Spinal cord (tissue), 10 donors: ENCODE results near the gene UBXN11. TPM values are rescaled to one million over a fixed set of nuclear protein-coding genes. Genes with fewer than 3 reads are reported as not detected.

Experiments used
- DNase-seq, 6 donors: peaks; one replicate each; pipeline versions ENCODE4 v3.0.0 to v3.0.0-alpha.2; 2013 to 2015; ENCODE audit warnings: low spot score in 6 of 6, low read depth in 4 of 6
- H3K27ac ChIP-seq: one replicate; pipeline ENCODE4 v1.5.1; 2013; ENCODE audit warnings: low read depth, low read length, control low read depth
- H3K27me3 ChIP-seq: one replicate; pipeline ENCODE4 v1.6.1; 2013; ENCODE audit warnings: low read length; ENCODE audit not compliant: control insufficient read depth, insufficient read depth
- H3K36me3 ChIP-seq: one replicate; pipeline ENCODE4 v1.6.1; 2013; ENCODE audit warnings: low read length; ENCODE audit not compliant: control insufficient read depth, insufficient read depth
- H3K4me1 ChIP-seq: one replicate; pipeline ENCODE4 v1.6.1; 2013; ENCODE audit warnings: low read length; ENCODE audit not compliant: control insufficient read depth, insufficient read depth
- H3K4me3 ChIP-seq: one replicate; pipeline ENCODE4 v1.5.1; 2013; ENCODE audit warnings: low read depth, low read length, control low read depth
- H3K9me3 ChIP-seq: one replicate; pipeline ENCODE4 v1.6.1; 2013; ENCODE audit warnings: low read length; ENCODE audit not compliant: control insufficient read depth, insufficient read depth
- WGBS: methylation state at CpG from one replicate; pipeline ENCODE4 v1.1.5; 2013; ENCODE audit warnings: missing lambda C conversion rate; ENCODE audit not compliant: insufficient coverage; 5-methylcytosine and 5-hydroxymethylcytosine counted together
- polyA plus RNA-seq, 2 donors: library from polyadenylated mRNA; unstranded; fragments of 120-200 nt; gene quantifications; one replicate each; pipeline ENCODE4 v1.2.1, GENCODE V29; 2013; ENCODE audit not compliant: insufficient read length in 2 of 2
- total RNA-seq, 2 donors: library from RNA; depleted of rRNA in 1 of 2; stranded (reverse); fragments of 120-200 nt in 1 of 2; fragments of >200 nt in 1 of 2; gene quantifications; one replicate each; pipeline versions ENCODE4 v1.2.3 to v1.2.4, GENCODE V29; 2013 to 2014
- donor health status: healthy.

Gene UBXN11
- total and polyA plus RNA-seq, 4 donors, result 7.5 to 39.1 (median 28.0) TPM

DNA sequence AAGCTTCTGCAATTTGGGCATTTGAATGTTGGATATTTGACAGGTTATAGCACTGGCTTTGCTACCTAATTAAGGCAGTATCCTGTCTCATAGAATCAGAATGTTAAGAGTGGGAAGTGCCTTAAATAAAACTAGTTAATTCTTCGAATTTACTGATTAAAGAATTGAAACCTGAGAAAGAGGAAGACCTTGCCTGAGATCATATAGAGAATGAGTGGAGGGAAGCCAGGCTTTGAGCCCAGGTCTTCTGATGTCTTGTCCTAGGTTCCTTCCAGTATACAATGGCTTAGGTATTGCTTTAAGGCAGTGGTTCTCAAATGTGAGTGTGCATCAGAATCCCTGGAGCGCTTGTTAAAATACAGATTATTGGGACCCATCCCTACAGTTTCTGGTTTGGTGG, 47.4 kb downstream of the UBXN11 start:
- H3K27me3 ChIP-seq, result no peaks in the 10 kb centered on the region
- no peaks in the 10 kb centered on the region for H3K4me1 ChIP-seq
- H3K36me3 ChIP-seq, result peaks cover 57% of the 10 kb centered on the region
- DNase-seq, result no peak
- WGBS, result 100% methylated on average over 1 of the region's 2 CpGs
- H3K9me3 ChIP-seq, result no peaks in the 10 kb centered on the region
- H3K4me3 ChIP-seq, result no peak overlapping the region
- H3K27ac ChIP-seq, result no peak overlapping the region

DNA sequence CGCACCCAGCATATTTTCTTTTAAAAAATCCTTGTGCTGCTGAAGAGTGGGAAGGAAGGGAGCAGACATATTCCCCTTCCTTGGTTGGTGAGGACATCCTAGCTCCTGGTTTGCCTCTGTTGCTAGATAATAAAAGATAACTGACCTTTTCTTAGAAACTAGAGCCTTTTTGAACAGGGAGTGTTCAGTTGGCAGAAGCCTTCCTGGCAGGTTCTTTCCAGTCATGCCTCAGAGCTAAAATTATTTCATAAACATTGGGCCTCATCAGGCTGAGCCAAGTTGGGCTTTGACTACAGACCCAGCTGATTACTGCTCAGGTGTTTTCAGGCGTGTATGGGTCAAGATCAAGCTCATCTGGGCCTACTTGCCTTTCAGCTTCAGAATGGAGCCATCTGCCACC, 49.2 kb downstream of the UBXN11 start:
- 93% methylated on average over 1 of the region's 2 CpGs for WGBS
- peaks cover 51% of the 10 kb centered on the region for H3K36me3 ChIP-seq
- no peaks in the 10 kb centered on the region for H3K9me3 ChIP-seq
- no peaks in the 10 kb centered on the region for H3K4me1 ChIP-seq
- no peak overlapping the region for H3K27ac ChIP-seq
- H3K27me3 ChIP-seq, result no peaks in the 10 kb centered on the region
- no peak for DNase-seq
- no peak overlapping the region for H3K4me3 ChIP-seq

DNA sequence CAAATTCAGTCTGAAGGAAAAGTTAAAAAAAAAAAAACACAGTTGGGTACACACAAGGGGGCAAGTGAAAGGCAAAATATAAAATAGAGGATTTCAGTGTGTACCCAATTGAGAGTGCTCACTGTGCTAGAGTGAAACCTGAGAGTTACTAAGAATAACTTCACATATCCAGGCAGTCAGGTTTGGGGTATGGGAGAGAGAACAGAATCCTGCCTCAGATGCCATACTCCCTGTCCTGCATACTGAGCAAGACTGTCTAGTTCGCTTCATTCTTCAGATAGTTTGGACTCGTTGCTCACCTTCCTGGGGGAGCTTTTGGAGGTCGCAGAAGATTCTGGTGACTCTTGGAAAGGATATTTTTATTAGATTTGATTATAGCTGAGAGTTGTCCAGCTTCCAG, 52.0 kb downstream of the UBXN11 start:
- no peaks in the 10 kb centered on the region for H3K9me3 ChIP-seq
- DNase-seq, result no peak
- WGBS, result 80% methylated on average over 1 of the region's 3 CpGs
- no peaks in the 10 kb centered on the region for H3K27me3 ChIP-seq
- no peak overlapping the region for H3K4me3 ChIP-seq
- H3K36me3 ChIP-seq, result peaks cover 39% of the 10 kb centered on the region
- no peaks in the 10 kb centered on the region for H3K4me1 ChIP-seq
- no peak overlapping the region for H3K27ac ChIP-seq

DNA sequence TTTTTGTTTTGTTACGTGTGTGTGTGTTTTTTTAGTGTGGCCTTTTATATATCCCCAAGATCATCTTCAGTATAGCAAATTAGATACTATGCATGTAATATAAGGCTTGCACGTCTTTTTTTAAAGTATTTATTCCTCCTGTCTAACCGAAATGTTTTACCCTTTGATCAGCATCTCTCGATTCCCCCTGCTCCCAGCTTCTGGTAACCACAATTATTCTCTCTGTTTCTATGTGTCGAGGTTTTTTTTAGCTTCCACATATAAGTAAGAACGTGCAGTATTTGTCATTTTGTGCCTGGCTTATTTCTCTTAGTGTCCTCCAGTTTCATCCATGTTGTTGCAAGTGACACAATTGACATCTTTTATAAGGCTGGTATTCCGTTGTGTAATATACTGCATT, 53.7 kb downstream of the UBXN11 start:
- DNase-seq, result no peak
- Histone ChIP-seq H3K9me3 (no peaks in the 10 kb centered on the region), H3K4me1 (no peaks in the 10 kb centered on the region), H3K27me3 (no peaks in the 10 kb centered on the region), H3K27ac (no peak overlapping the region), H3K36me3 (peaks cover 27% of the 10 kb centered on the region), H3K4me3 (no peak overlapping the region)
- 94% methylated on average over 3 of the region's 7 CpGs for WGBS

DNA sequence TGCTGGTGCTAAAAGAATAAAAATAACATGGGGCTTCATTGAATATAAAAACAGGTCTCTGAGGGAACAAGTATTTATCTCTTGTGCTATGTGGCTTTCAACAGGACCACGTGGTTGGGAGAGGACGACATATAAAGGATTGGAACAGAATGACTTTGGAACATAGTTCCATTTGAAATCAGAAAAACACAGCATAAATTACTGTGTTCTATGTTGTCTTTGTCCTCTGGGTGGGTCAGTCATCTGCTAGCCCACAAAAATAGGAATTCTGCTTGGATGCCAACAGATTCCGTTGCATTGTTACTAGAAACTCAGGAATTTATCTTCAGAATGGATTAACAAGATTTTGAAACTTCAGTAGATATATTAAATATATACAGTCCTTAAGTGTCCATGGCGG, 66.5 kb downstream of the UBXN11 start:
- DNase-seq, result no peak
- WGBS, result 40% methylated on average over 1 of the region's 4 CpGs
- no peak overlapping the region for H3K27ac ChIP-seq

GRCh38 chr1:26237230-26237966, 69.0 kb downstream of the UBXN11 start:
- 100% methylated on average over 1 of the region's 6 CpGs for WGBS
- Histone ChIP-seq H3K4me1 (peaks cover 11% of the 10 kb centered on the region), H3K27ac (no peak overlapping the region), H3K27me3 (no peaks in the 10 kb centered on the region), H3K4me3 (no peak overlapping the region), H3K9me3 (no peaks in the 10 kb centered on the region), H3K36me3 (no peaks in the 10 kb centered on the region)
- no peak for DNase-seq

More for the DNA sequence above, 66.5 kb downstream of the UBXN11 start:
- peaks cover 9% of the 10 kb centered on the region for H3K36me3 ChIP-seq
- no peaks in the 10 kb centered on the region for H3K9me3 ChIP-seq
- H3K27me3 ChIP-seq, result no peaks in the 10 kb centered on the region
- H3K4me3 ChIP-seq, result no peak overlapping the region
- peaks cover 5% of the 10 kb centered on the region for H3K4me1 ChIP-seq

DNA sequence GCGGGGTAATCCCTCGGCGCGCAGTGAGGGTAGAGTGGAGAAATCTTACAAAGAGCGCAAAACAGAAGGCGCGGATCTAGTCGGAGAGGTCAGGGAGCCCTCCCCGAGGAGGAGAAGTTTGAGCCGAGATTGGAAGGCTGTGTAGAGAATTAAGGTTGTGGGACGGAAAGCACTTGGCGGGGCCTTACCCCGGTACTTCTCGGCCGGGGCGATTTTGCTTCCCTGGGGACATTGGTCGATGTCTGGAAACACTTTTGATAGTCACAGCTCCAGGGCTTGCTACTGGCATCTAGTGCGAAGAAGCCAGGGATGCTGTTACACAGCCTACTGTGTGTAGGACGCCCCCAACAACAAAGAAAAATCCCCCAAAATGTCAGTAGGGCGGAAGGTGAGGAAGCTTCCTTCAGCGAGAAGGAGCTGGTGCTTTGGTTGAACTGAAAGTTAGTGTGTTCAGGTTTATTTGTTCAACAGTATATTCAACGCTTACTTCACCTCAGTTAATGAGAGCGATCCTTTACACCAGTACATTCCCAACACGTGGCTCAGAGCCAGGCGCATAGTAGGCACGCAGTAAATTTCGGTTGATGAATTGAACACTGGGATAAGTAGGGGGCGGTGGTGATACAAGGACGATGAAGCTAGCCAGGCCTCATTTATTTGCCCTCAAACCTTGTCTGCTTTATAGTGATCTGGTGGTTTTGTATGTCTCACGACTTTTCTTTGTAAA, 71.6 kb downstream of the UBXN11 start:
- H3K9me3 ChIP-seq, result no peaks in the 10 kb centered on the region
- H3K4me3 ChIP-seq, result peak overlapping the region; percentile 89
- H3K4me1 ChIP-seq, result peaks cover 11% of the 10 kb centered on the region
- no peaks in the 10 kb centered on the region for H3K36me3 ChIP-seq
- peak overlapping the region; percentile 97 for H3K27ac ChIP-seq
- no peaks in the 10 kb centered on the region for H3K27me3 ChIP-seq
- DNase-seq, result peak in 2 of 6 donors; percentile 18 to 30
- 0% methylated on average over 21 of the region's 30 CpGs for WGBS

DNA sequence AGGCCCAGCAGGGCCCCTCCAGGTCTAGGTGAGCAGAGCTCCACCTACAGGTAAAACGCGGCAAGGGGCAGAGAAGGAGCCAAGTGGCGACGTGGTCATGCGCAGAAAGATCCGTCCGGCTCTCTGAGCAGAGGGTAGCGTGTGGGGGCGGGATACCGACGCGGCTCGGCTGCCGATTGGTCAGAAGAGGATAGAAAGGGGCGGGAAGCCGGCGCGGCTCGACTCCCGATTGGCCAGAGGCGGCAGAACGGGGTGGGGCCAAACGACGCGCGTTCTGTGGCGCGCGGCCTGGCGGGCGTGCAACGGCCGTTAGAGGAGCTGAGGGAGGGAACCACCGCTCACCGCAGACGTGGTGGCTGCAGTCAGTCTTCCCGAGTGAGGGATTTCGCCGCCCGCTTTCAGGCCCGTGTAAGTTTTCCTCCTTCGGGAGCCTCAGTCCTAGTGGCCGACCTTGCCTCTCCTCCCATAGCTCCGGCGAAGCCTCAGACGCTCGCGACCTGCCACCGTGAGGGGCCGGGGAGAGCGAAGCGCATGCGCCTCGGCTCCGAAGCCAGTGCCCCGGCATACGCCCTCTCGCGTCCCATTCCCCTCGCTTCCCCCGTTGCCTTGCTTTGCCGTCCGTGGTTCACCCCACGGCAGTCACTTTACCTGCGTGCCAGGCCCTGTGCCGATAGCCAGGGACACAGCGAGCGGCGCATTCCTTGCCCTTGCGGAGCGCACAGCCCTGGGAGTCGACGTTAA, 72.4 kb downstream of the UBXN11 start, which contains the start of gene CEP85:
TSS of gene CEP85 (plus strand) at position 298 of the 741 bp plus-strand sequence. CDS start 5,584 bp downstream, outside the sequence.
- Histone ChIP-seq H3K27ac (peak within 1 kb of the TSS; percentile 97), H3K36me3 (no peaks in the 10 kb centered on the region), H3K27me3 (no peaks in the 10 kb centered on the region), H3K4me3 (peak within 1 kb of the TSS; percentile 89), H3K4me1 (peaks cover 11% of the 10 kb centered on the region), H3K9me3 (no peaks in the 10 kb centered on the region)
- peak; percentile 92 to 99 (median 94) for DNase-seq
- WGBS, result 0% methylated on average over 73 of the region's 73 CpGs
